IPS DF 4.7 (cell line): Measurements from ENCODE around the gene LENEP.

Experiments used
- DNase-seq: peaks from one replicate; pipeline ENCODE4 v3.0.0-alpha.2; 2013; ENCODE audit warnings: low spot score; ENCODE audit errors: extremely low read depth

LENEP gene, protein sequence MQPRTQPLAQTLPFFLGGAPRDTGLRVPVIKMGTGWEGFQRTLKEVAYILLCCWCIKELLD

DNA sequence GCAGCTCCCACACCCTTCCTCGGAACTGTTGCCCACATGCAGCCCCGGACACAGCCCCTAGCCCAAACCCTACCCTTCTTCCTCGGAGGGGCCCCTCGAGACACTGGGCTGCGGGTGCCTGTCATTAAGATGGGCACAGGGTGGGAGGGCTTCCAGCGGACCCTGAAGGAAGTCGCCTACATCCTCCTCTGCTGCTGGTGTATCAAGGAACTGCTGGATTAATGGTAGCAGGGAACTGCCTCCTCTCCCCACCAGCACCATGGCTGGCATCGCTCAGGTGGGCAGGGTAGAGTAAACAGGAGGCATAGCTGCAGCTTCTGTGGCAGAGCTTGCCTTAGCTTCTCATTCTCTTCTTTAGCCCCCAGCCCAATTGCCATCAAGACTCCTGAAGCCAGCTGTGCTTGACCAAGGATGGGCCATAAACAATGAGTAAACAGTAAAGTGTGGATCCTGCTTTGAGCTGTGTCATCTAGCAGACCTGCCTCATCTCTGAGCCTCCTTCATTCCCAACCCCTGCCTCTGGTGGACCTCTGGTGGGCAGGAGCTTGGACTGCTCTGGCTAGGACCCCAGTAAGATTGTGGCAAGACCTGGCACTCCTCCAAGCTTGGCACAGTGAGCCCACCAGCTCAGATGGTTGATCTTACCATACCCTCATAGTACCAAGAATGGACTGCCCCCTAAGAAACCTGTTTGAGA is at the start of gene LENEP:
TSS of gene LENEP (plus strand) at position 15 of the 697 bp plus-strand sequence. CDS start at position 37, 22 bp downstream.
- no peak for DNase-seq

DNA sequence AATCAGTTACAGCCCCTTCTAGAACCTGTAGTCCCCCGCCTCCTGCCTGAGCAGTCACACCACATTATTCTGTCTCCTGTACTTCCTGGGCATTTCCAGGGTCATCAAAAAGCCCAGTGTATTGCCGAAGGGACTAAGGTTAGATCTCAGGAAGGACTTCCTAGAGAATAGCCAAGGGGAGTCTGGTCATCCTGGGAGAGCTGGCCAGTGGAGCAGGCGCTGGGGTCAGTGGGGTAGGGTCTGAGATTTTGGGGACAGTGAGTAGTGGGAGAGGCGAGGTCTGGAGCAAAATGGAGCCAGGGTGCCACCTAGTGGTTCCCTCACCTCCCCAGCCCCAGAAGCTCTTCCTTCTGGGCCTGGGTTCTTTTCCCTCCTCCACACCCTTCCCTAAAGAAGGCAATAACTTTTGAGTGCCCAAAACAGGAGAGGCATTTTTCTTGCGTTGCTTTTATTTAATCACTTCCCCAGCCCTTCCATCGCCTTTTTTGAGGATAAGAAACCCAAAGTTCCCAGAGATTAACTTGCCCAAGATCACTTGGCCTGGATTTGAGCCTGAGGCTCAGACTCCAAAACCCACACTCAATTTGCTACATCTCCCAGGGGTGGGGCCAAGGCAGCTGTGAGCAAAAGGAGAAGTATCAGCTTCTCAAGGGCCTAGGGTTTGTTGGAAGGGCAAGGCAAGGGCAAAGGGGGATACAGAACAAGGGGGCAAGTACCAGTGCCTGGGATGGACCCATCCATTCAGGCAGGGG is 49.6 kb upstream of the LENEP start:
- DNase-seq: no peak

DNA sequence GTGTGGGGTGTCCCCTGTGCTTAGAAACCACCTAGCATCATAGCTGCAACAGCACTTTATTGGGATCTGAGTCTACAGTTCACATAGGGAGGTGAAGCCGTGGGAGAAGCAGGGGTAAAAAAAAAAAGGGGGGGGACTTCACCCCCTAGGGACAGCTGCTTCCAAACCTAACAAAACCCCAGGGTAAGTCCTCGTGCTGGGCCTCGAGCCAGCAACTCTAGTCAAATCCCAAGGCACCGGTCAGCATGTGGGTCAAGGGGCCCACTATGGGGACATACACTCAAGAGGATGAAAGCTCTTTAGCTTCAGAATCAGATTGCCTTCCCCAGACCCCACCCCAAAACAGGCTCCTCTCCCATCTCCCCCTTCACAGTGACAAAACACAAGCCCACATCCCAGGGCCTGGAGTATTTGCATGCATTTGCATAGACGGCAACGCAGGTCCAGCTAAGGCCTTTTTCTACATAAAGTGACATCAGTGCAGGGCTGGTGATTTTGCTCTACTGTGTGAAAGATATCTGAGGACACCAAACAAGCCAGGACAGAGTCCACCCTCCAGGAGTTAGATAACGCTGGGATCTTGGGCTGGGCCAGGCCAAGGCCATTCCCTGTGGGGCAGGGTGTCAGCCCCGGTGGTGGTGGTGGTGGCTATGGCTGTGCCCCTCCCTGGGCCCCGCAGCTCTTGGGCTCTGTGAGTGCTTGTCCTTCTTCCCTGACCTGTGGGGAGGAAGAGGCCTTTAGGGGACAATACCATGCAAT is 48.8 kb upstream of the LENEP start:
- no peak for DNase-seq

DNA sequence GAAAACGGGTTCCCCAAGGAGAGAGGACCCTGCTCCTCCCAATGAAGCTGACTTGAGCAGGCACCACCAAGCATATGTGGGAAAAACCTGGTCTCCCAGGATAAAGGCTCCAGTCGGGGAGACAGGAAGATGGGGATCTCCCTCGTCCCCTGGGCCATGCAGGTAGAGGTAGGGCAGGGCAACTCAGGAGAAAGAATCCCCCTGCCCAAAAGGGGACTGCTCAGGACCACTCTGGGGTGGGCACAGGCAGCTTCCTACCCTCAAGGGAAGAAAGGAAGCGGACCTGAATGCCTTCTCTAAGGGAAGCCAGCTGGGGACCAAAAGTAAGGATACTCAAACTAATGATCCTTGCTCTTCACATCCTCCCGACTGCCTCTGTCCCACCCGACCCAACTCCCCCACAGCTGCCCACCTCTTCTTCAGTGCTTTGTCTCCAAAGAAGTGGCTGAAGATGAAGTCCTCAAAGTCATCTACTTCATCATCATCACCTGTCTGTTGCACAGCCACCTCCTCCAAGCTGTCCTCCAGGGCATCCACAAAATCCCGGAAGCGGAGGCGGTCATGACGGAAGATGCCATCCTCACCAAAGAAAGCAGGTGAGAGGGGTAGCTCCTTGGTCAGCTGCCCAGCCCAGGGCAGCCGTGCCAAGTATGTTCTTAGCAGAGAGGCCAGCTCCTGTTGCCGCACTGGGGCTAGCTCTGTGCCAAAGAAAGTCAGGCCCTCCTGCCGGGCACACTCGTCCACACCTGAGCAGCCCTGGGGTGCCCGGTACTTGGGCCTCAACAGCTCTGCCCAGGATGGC is 48.0 kb upstream of the LENEP start:
- no peak for DNase-seq

DNA sequence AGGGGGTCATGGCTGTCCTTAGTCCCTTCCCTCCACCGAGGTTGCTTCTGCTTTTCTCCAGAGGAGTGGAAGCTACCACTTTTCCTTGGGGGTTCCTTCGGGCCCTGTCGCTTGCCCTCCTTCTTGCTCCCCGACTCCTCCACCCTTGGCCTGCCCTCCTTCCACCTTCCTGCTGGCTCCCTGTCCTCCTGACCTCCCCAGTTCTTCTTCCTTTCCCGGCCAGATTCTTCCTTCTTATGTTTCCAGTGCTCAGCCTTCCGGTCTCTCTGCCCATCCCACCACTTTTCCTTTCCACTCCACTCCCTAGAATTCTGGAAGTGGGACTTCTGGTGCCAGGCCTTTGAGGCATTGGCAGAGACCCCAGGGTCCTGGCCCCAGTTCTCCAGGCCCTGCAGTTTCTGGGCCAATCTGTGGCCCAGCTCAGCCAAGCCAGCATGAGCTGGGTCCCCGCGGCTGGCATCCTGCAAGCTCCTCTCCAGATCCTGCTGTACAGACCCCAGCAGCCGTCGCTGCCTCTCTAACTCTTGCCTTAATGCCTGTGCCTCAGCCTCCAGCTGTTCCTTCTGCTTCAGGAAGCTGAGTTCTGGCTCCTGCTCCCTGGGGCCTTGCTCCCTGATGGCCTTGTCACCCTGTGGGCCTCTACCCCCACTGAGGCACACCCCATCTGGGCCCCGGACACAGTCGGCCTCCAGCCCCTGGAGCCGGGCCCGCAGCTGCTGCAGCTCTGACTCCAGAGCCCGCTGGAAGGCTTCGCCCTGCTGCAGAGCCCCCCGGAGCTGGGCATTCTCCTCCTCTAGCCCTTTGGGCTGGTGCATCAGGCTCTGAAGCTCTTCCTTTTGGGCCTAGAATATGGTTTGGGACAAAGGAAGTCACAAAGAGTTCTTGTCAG is 47.2 kb upstream of the LENEP start:
- no peak for DNase-seq

DNA sequence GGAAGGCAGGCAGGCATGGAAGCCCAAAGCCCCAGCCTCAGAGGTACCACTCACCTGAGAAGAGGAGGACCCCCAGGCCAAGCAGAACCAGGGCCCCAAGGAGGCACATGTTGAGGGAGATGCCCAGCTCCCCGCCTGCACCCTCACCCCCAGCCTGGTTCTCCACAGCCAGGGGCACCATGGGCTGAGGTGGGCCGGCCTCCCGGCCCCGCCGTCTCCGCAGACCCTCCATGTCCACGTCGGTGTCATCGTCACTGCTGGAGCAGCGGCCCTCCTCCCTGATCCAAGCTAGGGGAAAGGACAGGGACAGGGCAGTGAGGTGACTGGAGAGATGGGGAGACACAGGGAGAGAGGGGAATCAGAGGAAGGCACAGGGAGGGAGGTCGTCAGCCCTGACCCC is 45.3 kb upstream of the LENEP start:
- no peak for DNase-seq

DNA sequence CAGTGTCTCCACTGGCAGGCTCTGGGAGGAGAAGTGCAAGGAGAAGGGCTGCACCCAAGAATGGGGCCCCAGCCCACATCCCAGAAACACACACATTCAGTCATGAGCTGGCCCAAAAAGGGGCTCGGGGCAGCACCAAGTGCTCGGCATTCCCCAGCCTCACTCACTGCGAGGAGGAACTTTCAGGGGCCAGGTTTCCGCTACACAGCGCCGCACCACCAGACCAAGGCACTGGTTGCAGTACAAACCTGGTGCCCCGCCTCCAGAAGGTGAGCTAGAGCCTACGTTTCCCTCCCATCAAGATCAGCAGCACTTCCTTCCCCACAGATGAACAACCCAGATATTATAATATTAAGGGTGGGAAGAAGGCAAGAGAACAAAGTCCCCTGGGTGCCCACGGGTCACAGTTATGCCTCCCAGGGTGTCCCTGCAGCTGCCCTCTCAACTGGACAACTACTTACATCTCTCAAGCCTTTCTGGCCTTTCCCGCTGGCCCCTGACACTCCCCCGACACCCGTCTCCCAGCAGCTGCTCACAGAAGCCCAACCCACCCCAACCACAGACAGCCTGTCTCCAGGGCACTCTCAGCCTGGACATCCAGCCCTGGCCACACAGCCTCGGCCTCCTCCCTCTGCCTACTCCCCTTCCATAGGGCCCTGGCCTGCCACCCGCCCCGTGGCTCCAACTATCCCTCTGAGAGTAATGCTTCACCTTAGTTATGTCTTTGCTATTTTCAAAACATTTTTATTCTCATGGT is 41.3 kb upstream of the LENEP start:
- DNase-seq: no peak

DNA sequence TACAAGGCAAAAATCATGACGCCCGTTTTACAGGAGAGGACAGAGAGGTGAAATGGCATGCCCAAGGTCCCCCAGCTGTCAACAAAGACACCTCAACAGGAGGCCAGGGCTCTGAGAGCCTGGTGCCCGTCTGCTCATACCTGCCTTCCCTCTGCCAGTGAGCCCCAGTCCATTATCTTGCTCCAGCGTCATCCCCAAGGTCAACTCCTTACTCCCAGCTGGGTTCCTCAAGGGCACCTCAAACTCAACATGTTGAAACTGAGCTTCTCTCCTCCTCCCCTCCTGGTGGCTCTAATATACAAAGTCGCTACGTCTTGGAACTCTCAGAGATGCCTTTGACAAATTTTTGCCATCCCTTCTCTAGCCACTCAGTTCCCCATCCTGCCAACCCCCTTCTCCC is 40.7 kb upstream of the LENEP start:
- DNase-seq: no peak

DNA sequence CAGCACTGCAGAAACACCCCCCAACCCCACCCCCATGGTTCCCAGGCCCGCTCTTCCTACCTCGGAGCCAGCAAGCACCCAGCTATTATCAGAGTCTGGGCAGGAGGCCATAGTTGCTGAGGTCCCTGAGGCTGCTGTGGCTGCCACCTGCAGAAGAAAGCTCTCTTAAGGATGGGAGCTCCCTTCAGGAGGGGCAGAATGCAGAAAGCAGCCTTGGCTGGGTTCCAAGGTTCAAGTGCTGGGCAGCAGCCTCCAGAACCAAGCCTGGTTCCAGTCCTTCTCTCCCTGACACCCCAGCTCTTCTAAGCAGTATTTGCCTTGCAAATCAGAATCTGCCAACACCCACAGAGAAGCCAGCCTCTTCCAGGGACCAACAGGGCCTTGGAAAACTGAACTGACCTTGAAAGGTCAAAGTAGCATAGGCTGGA is 39.8 kb upstream of the LENEP start:
- no peak for DNase-seq

DNA sequence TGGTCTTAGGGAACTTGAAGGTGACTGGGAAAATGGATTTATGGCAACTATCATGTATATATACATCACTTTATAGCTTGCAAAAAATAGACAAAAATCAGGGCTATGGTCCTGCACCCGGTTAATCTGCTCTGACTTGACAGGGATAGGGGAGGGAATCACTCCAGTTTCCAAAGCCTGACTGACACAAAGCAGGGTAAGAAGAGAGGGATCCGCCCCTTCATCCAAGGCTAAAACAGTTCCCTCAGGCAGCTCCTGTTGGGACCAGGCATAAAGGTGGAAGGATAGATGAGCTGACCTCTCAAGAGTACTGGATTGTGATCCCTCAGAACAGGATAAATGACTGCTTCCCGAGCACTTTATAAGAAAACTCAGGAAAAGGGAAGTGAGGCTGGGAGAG is 38.8 kb upstream of the LENEP start:
- DNase-seq: no peak

DNA sequence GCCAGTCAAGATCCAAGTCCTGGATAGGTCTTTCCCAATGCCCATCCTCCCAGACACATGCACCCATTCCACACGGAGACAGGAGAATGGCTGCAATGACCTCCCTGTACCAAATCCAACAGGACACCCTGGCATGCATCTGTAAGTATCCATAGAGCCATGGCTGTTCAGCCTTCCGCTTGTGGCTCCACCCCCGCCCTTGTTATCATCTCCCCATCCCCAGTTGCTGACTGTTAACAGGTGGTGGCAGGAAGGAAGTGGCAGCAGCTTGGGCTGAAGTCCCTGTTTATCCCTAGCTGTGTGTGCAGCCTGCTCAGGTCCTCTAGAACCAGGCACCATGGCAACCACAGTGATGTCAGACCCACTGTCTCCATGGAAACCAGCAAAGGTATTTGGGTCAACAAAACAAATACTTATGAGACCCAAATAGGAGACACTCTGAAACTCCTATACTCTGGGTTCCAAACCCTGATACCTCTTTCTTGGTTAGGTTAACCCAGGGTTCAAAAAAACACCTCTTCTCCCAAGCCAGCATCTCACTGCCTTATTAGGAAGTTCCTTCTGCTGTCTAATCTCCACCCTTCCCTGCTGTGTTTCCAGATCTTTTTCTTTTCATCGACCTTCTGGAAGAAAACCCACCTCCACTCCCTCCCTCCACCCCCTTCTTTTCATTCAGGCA is 38.2 kb upstream of the LENEP start:
- DNase-seq: no peak

DNA sequence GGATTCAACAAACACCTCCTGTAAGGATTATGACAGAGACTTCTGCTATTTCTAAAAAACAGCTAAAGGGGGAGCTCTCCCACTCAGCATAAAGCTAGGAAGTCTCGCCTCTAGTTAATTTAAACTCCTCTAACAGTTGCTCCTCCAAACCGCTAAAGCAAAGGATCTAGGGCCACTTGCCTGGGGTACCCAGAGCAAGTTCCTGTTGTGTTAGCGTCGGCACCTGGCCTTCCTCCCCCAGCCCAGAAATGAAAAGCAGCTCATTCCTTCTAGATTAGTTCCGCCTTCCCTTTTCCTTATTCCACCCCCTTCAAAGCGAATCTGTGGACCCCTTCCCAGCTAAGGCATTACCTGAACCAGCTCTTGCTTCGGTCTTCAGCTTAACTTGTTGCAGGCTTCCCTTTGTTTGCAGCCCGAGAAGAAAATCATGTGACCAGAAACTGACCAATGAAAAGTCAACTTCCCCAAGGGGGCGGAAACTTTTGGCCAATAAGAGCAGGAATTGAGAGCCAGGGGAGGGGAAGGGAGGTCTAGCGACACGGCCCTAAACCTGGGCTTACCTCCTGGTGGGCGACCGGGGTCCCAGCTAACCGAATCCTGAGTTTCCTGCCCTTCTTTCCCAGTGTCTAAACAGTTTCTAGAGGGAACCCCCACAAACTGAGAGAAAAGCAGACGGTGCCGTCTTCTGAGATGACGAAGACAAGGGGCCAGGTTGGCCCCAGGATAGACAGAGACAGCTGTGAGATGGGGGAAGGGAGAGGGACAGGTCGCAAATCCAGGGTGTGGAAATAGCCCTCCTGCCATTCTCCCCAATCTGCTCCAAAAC is 37.5 kb upstream of the LENEP start, which contains the start of gene PBXIP1:
TSS of gene PBXIP1 (minus strand) at position 382 of the 826 bp plus-strand sequence. CDS start 2,378 bp downstream, outside the sequence.
- no peak for DNase-seq

DNA sequence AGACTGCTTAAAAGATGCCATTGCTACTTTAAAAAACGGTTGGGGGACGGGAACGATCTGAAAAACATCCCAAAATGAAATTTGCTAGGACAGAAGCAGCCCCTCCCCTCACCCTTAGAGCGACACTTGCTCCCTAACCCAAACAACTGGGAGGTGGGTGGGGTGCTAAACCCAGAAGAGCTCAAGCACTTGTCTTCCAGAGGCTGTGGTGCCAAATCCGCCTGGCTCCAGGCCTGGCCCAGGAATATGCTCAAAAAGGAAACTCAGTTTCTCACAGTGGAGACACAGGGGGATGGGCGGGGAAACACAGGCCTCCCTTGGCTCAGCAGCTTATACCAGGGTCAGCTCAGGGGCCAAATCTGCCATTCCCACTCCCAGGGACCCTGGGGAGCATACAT is 36.8 kb upstream of the LENEP start:
- no peak for DNase-seq

DNA sequence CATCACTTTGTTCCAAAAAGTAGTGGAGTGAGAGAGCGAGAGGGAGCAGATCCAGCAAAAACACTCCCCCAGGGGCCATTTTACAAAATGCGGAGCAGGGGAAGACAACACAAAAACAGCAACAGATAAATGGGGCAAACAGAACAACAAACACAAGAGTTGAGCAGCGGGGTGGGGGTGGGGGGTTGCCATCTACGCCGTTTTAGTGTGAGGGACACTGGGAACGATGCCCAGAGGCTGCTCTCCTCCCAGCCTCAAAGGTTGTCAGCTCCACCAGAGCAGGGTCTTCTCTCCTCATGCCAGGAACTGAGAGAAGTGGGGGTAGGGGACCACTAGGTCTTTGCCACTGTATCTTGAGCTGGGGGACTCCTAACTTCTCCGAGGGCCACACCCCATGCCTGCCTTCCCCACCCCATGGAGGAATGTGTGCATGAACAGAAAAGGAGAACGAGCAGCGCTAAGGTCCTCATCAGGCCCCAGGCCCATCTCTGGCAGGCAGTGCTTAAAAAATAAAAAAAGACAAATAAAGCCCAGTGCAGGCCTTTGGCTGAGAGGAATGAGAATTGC is 36.2 kb upstream of the LENEP start:
- DNase-seq: no peak

DNA sequence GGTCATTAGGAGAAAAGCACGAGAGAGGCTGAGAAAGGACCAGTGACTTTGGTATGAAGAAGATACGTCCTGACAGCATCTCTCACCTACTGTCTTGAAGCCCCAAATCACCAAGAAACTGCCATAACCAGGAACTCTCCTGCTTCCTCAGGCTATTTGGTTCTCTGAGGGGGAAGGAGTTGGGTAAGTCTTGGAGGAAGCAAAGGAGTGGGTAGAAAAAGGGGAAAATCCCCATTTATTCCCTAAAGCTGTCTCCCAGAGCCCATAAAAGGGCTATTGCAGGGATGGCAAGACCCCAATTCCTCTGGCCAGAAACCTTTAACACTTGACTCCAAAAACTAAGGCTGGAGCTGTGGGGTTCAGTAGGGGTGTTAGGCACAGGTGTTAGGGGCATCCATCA is 35.4 kb upstream of the LENEP start:
- DNase-seq: no peak

DNA sequence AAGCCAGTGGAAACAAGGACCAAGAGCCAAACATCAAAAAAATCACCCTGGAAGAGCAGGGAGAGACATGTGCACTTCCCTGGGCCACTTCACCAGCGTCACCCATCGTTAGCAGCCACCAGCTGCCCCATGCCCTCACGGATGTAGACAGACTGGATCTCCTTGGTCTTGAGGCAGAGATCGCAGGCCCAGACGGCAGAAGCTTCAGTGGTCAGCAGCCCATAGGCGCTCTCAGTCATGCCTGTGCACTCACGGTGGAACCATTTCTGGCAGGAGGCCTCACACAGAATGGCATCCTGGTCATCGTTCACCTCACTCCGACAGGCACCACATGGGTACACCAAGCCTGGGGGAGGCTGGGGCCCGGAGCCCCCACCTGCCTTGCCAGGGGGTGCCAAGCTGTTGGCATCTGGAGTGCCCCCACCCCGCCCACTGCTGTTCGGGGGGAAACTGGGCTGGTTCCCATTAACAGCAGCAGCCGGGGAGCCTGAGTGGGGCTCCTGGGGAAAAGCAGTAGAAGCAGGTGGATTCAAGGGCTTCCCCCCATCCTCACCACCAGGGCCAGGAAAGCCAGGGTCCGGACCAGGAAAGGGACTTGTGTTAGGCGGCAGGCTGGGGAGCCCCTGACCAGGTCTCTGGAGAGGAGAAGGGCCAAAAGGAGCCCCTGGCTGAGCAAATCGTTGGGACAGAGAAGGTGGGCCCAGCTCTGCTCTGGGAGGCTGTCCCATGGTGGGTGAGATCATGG is 34.5 kb upstream of the LENEP start:
- DNase-seq: no peak

DNA sequence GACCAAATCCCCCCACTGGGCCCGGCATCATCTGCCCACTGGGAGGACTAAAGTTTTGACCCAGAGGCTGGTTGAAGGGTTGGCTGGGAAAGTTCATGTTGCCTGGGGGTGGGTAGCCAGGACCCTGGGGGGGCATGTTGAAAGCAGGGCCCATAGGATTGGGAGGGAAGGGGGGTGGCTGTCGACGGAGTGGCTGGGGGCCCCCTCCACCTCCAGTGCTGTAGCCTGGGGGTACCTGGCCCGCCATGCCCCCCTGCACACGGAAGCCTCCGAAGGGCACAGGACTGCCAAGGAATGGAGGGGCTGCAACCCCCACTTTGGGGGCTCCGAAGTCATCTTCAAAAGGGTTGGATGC is 34.0 kb upstream of the LENEP start:
- no peak for DNase-seq
